HEK293 (cell line): ENCODE results near the gene ARHGAP22.

ENCODE experiments used
- CTCF ChIA-PET: fragments of 350-600 bp; formaldehyde crosslinking; extraction: SDS; loops from one replicate; lab custom pipeline; 2021; ENCODE audit warnings: antibody characterized with exemption; lab: Yijun Ruan, JAX
- POLR2A ChIA-PET: fragments of 300-600 bp; formaldehyde crosslinking; extraction: SDS; loops from one replicate; lab custom pipeline; 2020; ENCODE audit warnings: antibody characterized with exemption, inconsistent platforms; lab: Yijun Ruan, JAX
- H3K27ac ChIP-seq: fragments of 200-500 bp; sonication (Bioruptor generic); 2 replicates; pipeline ENCODE4 v1.5.1; 2014; ENCODE audit warnings: low read depth, low read length, control low read depth, inconsistent platforms; ENCODE audit errors: extremely low read depth
- H3K36me3 ChIP-seq, 2 experiments: fragments of 200-500 bp in 1 of 2; sonication (Bioruptor generic) in 1 of 2; 1 replicate in 1 of 2; 2 replicates in 1 of 2; pipeline ENCODE4 v1.5.1; 2014 to 2017; ENCODE audit warnings: inconsistent platforms in 2 of 2, low read length in 2 of 2; ENCODE audit not compliant: control insufficient read depth in 2 of 2, insufficient read depth in 1 of 2
- H3K4me1 ChIP-seq: fragments of 200-500 bp; sonication (Bioruptor generic); 2 replicates; pipeline ENCODE4 v1.5.1; 2014; ENCODE audit warnings: mild to moderate bottlenecking, low read length, inconsistent platforms; ENCODE audit not compliant: control insufficient read depth, insufficient read depth
- H3K4me3 ChIP-seq: 2 replicates; pipeline ENCODE4 v1.5.1; 2011; ENCODE audit warnings: low read depth, mild to moderate bottlenecking, control low read depth, low read length, moderate library complexity
- H3K9me3 ChIP-seq: fragments of 200-500 bp; sonication (Bioruptor generic); 2 replicates; pipeline ENCODE4 v1.5.1; 2014; ENCODE audit warnings: low read depth, low read length, inconsistent platforms; ENCODE audit not compliant: control insufficient read depth, insufficient read depth
- RBAK ChIP-seq: fragments of 450-650 bp; formaldehyde crosslinking; IDR thresholded peaks from 2 replicates; pipeline ENCODE4 v1.5.1; 2016; ENCODE audit warnings: missing biosample characterization, missing genetic modification characterization
- REPIN1 ChIP-seq: fragments of 450-650 bp; formaldehyde crosslinking; IDR thresholded peaks from 2 replicates; pipeline ENCODE4 v1.5.1; 2017; ENCODE audit warnings: missing biosample characterization, missing genetic modification characterization, low read depth
- SCRT1 ChIP-seq: fragments of 450-650 bp; formaldehyde crosslinking; IDR thresholded peaks from 2 replicates; pipeline ENCODE4 v1.5.1; 2016; ENCODE audit warnings: missing biosample characterization, missing genetic modification characterization, borderline replicate concordance
- SCRT2 ChIP-seq: fragments of 450-650 bp; formaldehyde crosslinking; IDR thresholded peaks from 2 replicates; pipeline ENCODE4 v1.5.1; 2016; ENCODE audit warnings: missing biosample characterization, missing genetic modification characterization
- SP2 ChIP-seq: fragments of 450-650 bp; formaldehyde crosslinking; IDR thresholded peaks from 2 replicates; pipeline ENCODE4 v1.5.1; 2016; ENCODE audit warnings: missing biosample characterization, missing genetic modification characterization
- ZBTB1 ChIP-seq: fragments of 450-650 bp; formaldehyde crosslinking; IDR thresholded peaks from 2 replicates; pipeline ENCODE4 v1.5.1; 2016; ENCODE audit warnings: missing biosample characterization, missing genetic modification characterization
- ZFP37 ChIP-seq: fragments of 450-650 bp; formaldehyde crosslinking; IDR thresholded peaks from 2 replicates; pipeline ENCODE4 v1.5.1; 2016; ENCODE audit warnings: missing biosample characterization, missing genetic modification characterization
- ZIC2 ChIP-seq: fragments of 450-650 bp; formaldehyde crosslinking; IDR thresholded peaks from 2 replicates; pipeline ENCODE4 v1.5.1; 2016; ENCODE audit warnings: missing biosample characterization, missing genetic modification characterization
- ZNF174 ChIP-seq: fragments of 450-650 bp; formaldehyde crosslinking; IDR thresholded peaks from 2 replicates; pipeline ENCODE4 v1.5.0; 2017; ENCODE audit warnings: missing biosample characterization, mild to moderate bottlenecking, missing genetic modification characterization
- ZNF184 ChIP-seq: fragments of 450-650 bp; IDR thresholded peaks from 2 replicates; pipeline ENCODE4 v1.5.1; 2018; ENCODE audit warnings: missing biosample characterization, mild to moderate bottlenecking, missing genetic modification characterization
- ZNF266 ChIP-seq: fragments of 450-650 bp; formaldehyde crosslinking; IDR thresholded peaks from 2 replicates; pipeline ENCODE4 v1.5.1; 2016; ENCODE audit warnings: missing biosample characterization, missing genetic modification characterization, low read depth
- ZNF391 ChIP-seq: fragments of 450-650 bp; formaldehyde crosslinking; IDR thresholded peaks from 2 replicates; pipeline ENCODE4 v1.5.1; 2016; ENCODE audit warnings: low read depth, missing biosample characterization, missing genetic modification characterization, borderline replicate concordance
- ZNF394 ChIP-seq: fragments of 450-650 bp; formaldehyde crosslinking; IDR thresholded peaks from 2 replicates; pipeline ENCODE4 v1.5.1; 2016; ENCODE audit warnings: missing biosample characterization, missing genetic modification characterization, mild to moderate bottlenecking, moderate library complexity, borderline replicate concordance
- ZNF48 ChIP-seq: fragments of 450-650 bp; formaldehyde crosslinking; IDR thresholded peaks from 2 replicates; pipeline ENCODE4 v1.5.1; 2016; ENCODE audit warnings: missing biosample characterization, missing genetic modification characterization
- ZNF529 ChIP-seq: fragments of 450-650 bp; formaldehyde crosslinking; IDR thresholded peaks from 2 replicates; pipeline ENCODE4 v1.5.1; 2017; ENCODE audit warnings: missing genetic modification characterization, missing biosample characterization; ENCODE audit not compliant: insufficient replicate concordance
- ZNF530 ChIP-seq: fragments of 450-650 bp; formaldehyde crosslinking; IDR thresholded peaks from 2 replicates; pipeline ENCODE4 v1.5.1; 2016; ENCODE audit warnings: low read depth, missing biosample characterization, missing genetic modification characterization
- ZNF560 ChIP-seq: fragments of 450-650 bp; formaldehyde crosslinking; IDR thresholded peaks from 2 replicates; pipeline ENCODE4 v1.5.1; 2017; ENCODE audit warnings: missing biosample characterization, missing genetic modification characterization, borderline replicate concordance
- ZNF596 ChIP-seq: fragments of 450-650 bp; IDR thresholded peaks from 2 replicates; pipeline ENCODE4 v1.5.0; 2018; ENCODE audit warnings: missing biosample characterization, mild to moderate bottlenecking, missing genetic modification characterization, moderate library complexity
- ZNF621 ChIP-seq: fragments of 450-650 bp; formaldehyde crosslinking; IDR thresholded peaks from 2 replicates; pipeline ENCODE4 v1.5.1; 2017; ENCODE audit warnings: missing biosample characterization, missing genetic modification characterization
- ZNF623 ChIP-seq: fragments of 450-650 bp; formaldehyde crosslinking; IDR thresholded peaks from 2 replicates; pipeline ENCODE4 v1.5.1; 2016; ENCODE audit warnings: missing biosample characterization, missing genetic modification characterization
- ZNF677 ChIP-seq: fragments of 450-650 bp; IDR thresholded peaks from 2 replicates; pipeline ENCODE4 v1.5.0; 2018; ENCODE audit warnings: missing biosample characterization, mild to moderate bottlenecking, missing genetic modification characterization, moderate library complexity
- ZNF791 ChIP-seq: fragments of 450-650 bp; formaldehyde crosslinking; IDR thresholded peaks from 2 replicates; pipeline ENCODE4 v1.5.1; 2016; ENCODE audit warnings: missing biosample characterization, missing genetic modification characterization
- ZNF792 ChIP-seq: fragments of 450-650 bp; formaldehyde crosslinking; IDR thresholded peaks from 2 replicates; pipeline ENCODE4 v1.5.1; 2016; ENCODE audit warnings: missing biosample characterization, missing genetic modification characterization
- TF ChIP-seq, protein P1 (sequence below): fragments of 450-650 bp; formaldehyde crosslinking; IDR thresholded peaks from 2 replicates; pipeline ENCODE4 v1.5.1; 2017; ENCODE audit warnings: missing biosample characterization, mild to moderate bottlenecking, missing genetic modification characterization, moderate library complexity
- TF ChIP-seq, protein P2 (sequence below): fragments of 450-650 bp; formaldehyde crosslinking; IDR thresholded peaks from 2 replicates; pipeline ENCODE4 v1.5.1; 2017; ENCODE audit warnings: missing biosample characterization, missing genetic modification characterization
- TF ChIP-seq, protein P3 (sequence below): fragments of 450-650 bp; formaldehyde crosslinking; IDR thresholded peaks from 2 replicates; pipeline ENCODE4 v1.5.1; 2016; ENCODE audit warnings: missing biosample characterization, missing genetic modification characterization

The ARHGAP22 gene

DNA sequence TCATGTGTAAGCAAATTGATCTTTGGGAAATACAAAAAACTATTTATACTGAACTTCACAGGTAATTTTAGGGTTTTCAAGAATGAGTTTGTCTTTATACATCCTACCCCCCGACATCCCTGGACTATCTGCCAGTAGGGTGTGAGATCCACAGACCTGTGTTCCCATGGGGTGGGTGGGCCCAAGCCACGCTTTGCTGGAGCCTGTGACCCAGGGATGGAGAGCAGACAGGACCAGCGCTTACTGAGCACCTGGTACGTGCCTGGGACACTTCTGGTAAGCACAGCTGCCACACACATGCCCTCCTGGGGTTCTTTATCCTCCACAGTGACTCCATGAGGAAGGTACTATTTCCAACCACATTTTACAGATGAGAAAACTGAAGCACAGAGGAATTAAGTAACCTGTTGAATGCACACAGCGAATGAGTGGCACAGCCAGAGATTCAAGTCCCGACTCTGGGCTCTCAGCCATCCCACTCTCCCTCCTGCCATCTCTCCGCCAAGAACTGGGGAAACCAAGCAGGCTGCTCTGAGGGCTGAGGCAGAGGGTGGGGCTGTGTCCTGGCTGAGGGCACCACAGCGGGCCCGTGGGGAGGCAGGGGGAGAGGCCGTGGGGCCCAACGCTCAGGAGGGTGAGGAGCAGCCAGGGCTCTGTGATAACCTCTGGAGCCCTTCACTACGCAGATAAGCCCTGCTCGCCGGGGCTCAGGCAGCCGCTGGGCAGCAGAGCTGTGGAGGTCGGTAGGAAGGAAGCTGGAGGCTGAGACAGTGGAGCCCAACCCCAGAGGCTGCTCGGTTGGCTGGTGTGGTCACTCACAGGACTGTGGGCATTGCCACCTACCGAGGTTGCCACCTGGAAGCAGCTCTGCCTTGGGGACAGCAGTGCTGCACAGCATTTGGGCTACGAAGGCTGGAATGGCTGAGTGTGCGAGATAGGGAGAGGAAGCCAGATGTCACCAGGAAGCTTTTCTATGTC lies 124.2 kb downstream of the ARHGAP22 start:
- Histone ChIP-seq H3K4me3 (no peak overlapping the region), H3K9me3 (no peaks in the 10 kb centered on the region), H3K36me3 (no peaks in the 10 kb centered on the region), H3K27ac (no peak overlapping the region), H3K4me1 (peaks cover 4% of the 10 kb centered on the region; the same call in 1 of the 2 replicates)
- ChIA-PET POLR2A (no interaction called here), CTCF (interaction anchor here (1.1 kb wide), 1 partner anchor 176 kb away, joined by 3 read pairs; no protein-coding TSS in a partner anchor)
- TF ChIP-seq ZNF174 (tag by site-specific recombination) (no peak), ZBTB1 (tag by site-specific recombination) (no peak), SCRT2 (peak; percentile 85), SCRT1 (tag by site-specific recombination) (peak; percentile 49; the same call in 1 of the 2 replicates), ZNF529 (tag by site-specific recombination) (no peak), ZNF391 (tag by site-specific recombination) (no peak)
- TF ChIP-seq, protein P1, sequence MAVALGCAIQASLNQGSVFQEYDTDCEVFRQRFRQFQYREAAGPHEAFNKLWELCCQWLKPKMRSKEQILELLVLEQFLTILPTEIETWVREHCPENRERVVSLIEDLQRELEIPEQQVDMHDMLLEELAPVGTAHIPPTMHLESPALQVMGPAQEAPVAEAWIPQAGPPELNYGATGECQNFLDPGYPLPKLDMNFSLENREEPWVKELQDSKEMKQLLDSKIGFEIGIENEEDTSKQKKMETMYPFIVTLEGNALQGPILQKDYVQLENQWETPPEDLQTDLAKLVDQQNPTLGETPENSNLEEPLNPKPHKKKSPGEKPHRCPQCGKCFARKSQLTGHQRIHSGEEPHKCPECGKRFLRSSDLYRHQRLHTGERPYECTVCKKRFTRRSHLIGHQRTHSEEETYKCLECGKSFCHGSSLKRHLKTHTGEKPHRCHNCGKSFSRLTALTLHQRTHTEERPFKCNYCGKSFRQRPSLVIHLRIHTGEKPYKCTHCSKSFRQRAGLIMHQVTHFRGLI (tag by site-specific recombination) = peak; percentile 62; the same call in 1 of the 2 replicates
- TF ChIP-seq, protein P2, sequence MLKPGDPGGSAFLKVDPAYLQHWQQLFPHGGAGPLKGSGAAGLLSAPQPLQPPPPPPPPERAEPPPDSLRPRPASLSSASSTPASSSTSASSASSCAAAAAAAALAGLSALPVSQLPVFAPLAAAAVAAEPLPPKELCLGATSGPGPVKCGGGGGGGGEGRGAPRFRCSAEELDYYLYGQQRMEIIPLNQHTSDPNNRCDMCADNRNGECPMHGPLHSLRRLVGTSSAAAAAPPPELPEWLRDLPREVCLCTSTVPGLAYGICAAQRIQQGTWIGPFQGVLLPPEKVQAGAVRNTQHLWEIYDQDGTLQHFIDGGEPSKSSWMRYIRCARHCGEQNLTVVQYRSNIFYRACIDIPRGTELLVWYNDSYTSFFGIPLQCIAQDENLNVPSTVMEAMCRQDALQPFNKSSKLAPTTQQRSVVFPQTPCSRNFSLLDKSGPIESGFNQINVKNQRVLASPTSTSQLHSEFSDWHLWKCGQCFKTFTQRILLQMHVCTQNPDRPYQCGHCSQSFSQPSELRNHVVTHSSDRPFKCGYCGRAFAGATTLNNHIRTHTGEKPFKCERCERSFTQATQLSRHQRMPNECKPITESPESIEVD (tag by site-specific recombination) = no peak

DNA sequence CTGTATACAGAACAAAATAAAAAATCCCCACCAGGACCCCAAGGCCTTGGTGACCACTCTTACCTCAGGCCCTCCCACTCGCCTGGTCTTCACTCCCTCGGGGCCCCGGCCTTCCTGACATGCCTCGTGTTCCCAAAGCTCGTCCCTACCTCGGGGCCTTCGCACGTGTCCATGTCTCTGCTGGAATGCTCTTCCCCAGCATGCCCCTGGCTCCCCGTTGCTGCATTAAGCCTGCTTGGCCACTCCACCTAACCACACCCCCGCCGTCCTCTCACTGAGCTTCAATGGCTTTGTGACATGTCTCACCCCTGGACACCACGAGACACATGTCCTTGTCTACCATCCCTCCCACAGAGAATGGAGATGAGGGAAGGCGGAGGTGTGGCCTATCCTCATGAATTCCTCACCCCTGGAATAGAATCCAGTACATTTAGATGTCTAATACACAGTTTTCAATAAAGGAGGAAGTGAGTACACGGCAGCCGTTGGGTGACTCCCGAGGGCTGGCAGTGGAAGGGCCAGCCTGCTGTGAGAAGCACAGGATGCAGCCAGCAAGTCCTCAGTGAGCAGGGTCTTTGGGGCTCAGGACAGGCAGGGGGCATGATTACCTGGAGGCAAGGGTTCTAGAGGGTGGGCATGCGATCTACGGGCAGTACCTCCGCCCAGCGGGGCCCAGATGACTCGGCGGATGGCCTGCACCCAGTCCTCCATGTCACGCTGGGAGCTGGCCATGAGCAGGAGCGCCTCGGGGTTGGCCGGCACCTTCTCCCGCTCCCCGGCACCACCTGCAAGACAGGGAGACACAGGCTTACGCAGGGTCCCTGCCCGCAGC lies 125.7 kb downstream of the ARHGAP22 start:
- CTCF ChIA-PET = no interaction called here
- POLR2A ChIA-PET = no interaction called here

DNA sequence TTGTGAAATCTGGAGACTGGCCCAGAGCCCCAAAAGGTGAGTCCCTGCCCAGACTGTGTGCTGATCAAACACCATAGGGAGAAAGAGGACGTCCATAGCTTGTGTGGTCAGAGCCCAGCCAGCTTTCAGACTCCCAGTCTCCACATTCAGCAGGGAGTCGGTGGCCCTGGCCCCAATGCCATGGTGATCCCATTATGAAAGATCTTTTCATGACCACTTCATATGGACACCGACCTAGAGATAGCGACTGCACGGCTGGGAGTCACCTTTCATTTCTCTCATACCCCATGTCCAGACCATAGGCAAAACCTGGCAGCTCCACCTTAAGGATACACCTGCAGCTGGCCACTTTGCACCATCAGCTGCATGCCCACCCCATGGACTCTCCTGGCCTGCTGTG lies 126.4 kb downstream of the ARHGAP22 start:
- H3K4me3 ChIP-seq = no peak overlapping the region
- POLR2A ChIA-PET = no interaction called here
- H3K4me1 ChIP-seq = peaks cover 4% of the 10 kb centered on the region; the same call in 1 of the 2 replicates
- no peak overlapping the region for H3K27ac ChIP-seq
- H3K9me3 ChIP-seq = no peaks in the 10 kb centered on the region
- H3K36me3 ChIP-seq = no peaks in the 10 kb centered on the region
- CTCF ChIA-PET = interaction anchor here (0.5 kb wide), 1 partner anchor 91 kb away, joined by 4 read pairs; no protein-coding TSS in a partner anchor
- TF ChIP-seq ZNF48 (tag by site-specific recombination) (no peak), ZNF677 (tag by site-specific recombination) (no peak), ZNF184 (tag by site-specific recombination) (no peak), ZNF621 (tag by site-specific recombination) (no peak), ZNF792 (tag by site-specific recombination) (no peak), ZNF266 (tag by site-specific recombination) (no peak), ZNF596 (tag by site-specific recombination) (no peak), ZNF394 (tag by site-specific recombination) (no peak), ZNF791 (tag by site-specific recombination) (no peak), REPIN1 (tag by site-specific recombination) (no peak), SP2 (no peak), ZNF530 (tag by site-specific recombination) (no peak), RBAK (tag by site-specific recombination) (no peak)
- TF ChIP-seq, protein P3, sequence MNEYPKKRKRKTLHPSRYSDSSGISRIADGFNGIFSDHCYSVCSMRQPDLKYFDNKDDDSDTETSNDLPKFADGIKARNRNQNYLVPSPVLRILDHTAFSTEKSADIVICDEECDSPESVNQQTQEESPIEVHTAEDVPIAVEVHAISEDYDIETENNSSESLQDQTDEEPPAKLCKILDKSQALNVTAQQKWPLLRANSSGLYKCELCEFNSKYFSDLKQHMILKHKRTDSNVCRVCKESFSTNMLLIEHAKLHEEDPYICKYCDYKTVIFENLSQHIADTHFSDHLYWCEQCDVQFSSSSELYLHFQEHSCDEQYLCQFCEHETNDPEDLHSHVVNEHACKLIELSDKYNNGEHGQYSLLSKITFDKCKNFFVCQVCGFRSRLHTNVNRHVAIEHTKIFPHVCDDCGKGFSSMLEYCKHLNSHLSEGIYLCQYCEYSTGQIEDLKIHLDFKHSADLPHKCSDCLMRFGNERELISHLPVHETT (tag by site-specific recombination) = no peak

More for the DNA sequence above, 125.7 kb downstream of the ARHGAP22 start:
- Histone ChIP-seq H3K4me3 (no peak overlapping the region), H3K9me3 (no peaks in the 10 kb centered on the region), H3K27ac (no peak overlapping the region), H3K4me1 (peaks cover 4% of the 10 kb centered on the region; the same call in 1 of the 2 replicates), H3K36me3 (no peaks in the 10 kb centered on the region)
- TF ChIP-seq ZNF560 (tag by site-specific recombination) (no peak), ZFP37 (tag by site-specific recombination) (no peak), ZIC2 (tag by site-specific recombination) (peak; percentile 94), ZNF623 (tag by site-specific recombination) (peak; percentile 37; the same call in 1 of the 2 replicates)
